CD14-positive monocyte (primary cell): ENCODE measurements around the gene TSHR. TPM values are rescaled to one million over a fixed set of nuclear protein-coding genes. Genes with fewer than 3 reads are reported as not detected.

Experiments
- DNase-seq, 3 donors: peaks; one replicate each; pipeline ENCODE4 v3.0.0-alpha.2; 2011 to 2022
- H2AFZ ChIP-seq: 2 replicates; pipeline ENCODE4 v1.6.0; 2012; ENCODE audit warnings: mild to moderate bottlenecking, low read depth, low read length, inconsistent platforms; ENCODE audit not compliant: insufficient read depth, poor library complexity, severe bottlenecking
- H3K27ac ChIP-seq, 2 donors: 1 replicate in 1 of 2; 2 replicates in 1 of 2; pipeline ENCODE4 v1.5.1; 2012 to 2013; ENCODE audit warnings: low read length in 2 of 2, control low read depth in 1 of 2, inconsistent platforms in 1 of 2, low read depth in 1 of 2, mild to moderate bottlenecking in 1 of 2
- H3K27me3 ChIP-seq, 2 donors: one replicate each; pipeline versions ENCODE4 v1.6.0 to v1.6.1; 2011 to 2013; ENCODE audit warnings: low read length in 2 of 2; ENCODE audit not compliant: control insufficient read depth in 2 of 2, insufficient read depth in 2 of 2
- H3K36me3 ChIP-seq, 2 donors: replicated peaks in 1 of 2; 1 replicate in 1 of 2; 2 replicates in 1 of 2; pipeline versions ENCODE4 v1.5.1 to v1.6.1; 2012 to 2013; ENCODE audit warnings: low read length in 2 of 2, control low read depth in 1 of 2, inconsistent platforms in 1 of 2, mild to moderate bottlenecking in 1 of 2; ENCODE audit not compliant: insufficient read depth in 2 of 2, control insufficient read depth in 1 of 2
- H3K4me1 ChIP-seq, 2 donors: 1 replicate in 1 of 2; 2 replicates in 1 of 2; pipeline versions ENCODE4 v1.5.1 to v1.6.1; 2012 to 2013; ENCODE audit warnings: low read length in 2 of 2, control low read depth in 1 of 2, inconsistent platforms in 1 of 2, mild to moderate bottlenecking in 1 of 2, moderate library complexity in 1 of 2; ENCODE audit not compliant: insufficient read depth in 2 of 2, control insufficient read depth in 1 of 2
- H3K4me2 ChIP-seq: replicated peaks from 2 replicates; pipeline ENCODE3; 2012; ENCODE audit warnings: low read length, moderate library complexity, mild to moderate bottlenecking; ENCODE audit not compliant: poor library complexity, severe bottlenecking; ENCODE audit errors: extremely low read depth
- H3K4me3 ChIP-seq, 3 experiments: fragments of 200-600 bp in 1 of 3; sonication (generic) in 1 of 3; replicated peaks in 1 of 3; 1 replicate in 2 of 3; 2 replicates in 1 of 3; pipeline ENCODE4 v1.5.1; 2011 to 2013; ENCODE audit warnings: low read length in 3 of 3, mild to moderate bottlenecking in 3 of 3, control low read depth in 2 of 3, low read depth in 2 of 3, inconsistent platforms in 1 of 3, moderate library complexity in 1 of 3
- H3K79me2 ChIP-seq: 2 replicates; pipeline ENCODE4 v1.6.0; 2012; ENCODE audit warnings: mild to moderate bottlenecking, control low read depth, inconsistent platforms, low read length, moderate library complexity; ENCODE audit not compliant: insufficient read depth
- H3K9ac ChIP-seq: 2 replicates; pipeline ENCODE4 v1.6.0; 2017; ENCODE audit warnings: low read length, mild to moderate bottlenecking; ENCODE audit not compliant: insufficient read depth, poor library complexity, severe bottlenecking
- H3K9me3 ChIP-seq, 2 donors: replicated peaks in 1 of 2; 1 replicate in 1 of 2; 2 replicates in 1 of 2; pipeline versions ENCODE4 v1.5.1 to v1.6.1; 2012 to 2013; ENCODE audit warnings: low read length in 2 of 2, control low read depth in 1 of 2; ENCODE audit not compliant: control insufficient read depth in 1 of 2, insufficient read depth in 1 of 2
- H4K20me1 ChIP-seq: 2 replicates; pipeline ENCODE4 v1.6.0; 2012; ENCODE audit warnings: mild to moderate bottlenecking, low read length, control low read depth, moderate library complexity; ENCODE audit not compliant: insufficient read depth
- H3K27ac Mint-ChIP-seq, 7 donors: one replicate each; pipeline ENCODE4 v1.8.0; 2020; ENCODE audit warnings: mild to moderate bottlenecking in 7 of 7, mixed read lengths in 7 of 7, moderate library complexity in 6 of 7, inconsistent platforms in 2 of 7
- H3K27me3 Mint-ChIP-seq, 3 donors: one replicate each; pipeline ENCODE4 v1.8.0; 2021 to 2022; ENCODE audit warnings: low read depth in 3 of 3, mild to moderate bottlenecking in 3 of 3, mixed read lengths in 3 of 3, moderate library complexity in 3 of 3, inconsistent platforms in 1 of 3
- H3K36me3 Mint-ChIP-seq, 2 donors: one replicate each; pipeline ENCODE4 v1.8.0; 2020; ENCODE audit warnings: mixed read lengths in 2 of 2, inconsistent platforms in 1 of 2, mild to moderate bottlenecking in 1 of 2
- H3K4me1 Mint-ChIP-seq: one replicate; pipeline ENCODE4 v1.8.0; 2020; ENCODE audit warnings: mild to moderate bottlenecking, mixed read lengths
- H3K4me3 Mint-ChIP-seq, 2 donors: one replicate each; pipeline ENCODE4 v1.8.0; 2020; ENCODE audit warnings: mild to moderate bottlenecking in 2 of 2, mixed read lengths in 2 of 2, moderate library complexity in 1 of 2
- H3K9me3 Mint-ChIP-seq, 7 donors: one replicate each; pipeline ENCODE4 v1.8.0; 2020 to 2022; ENCODE audit warnings: mixed read lengths in 7 of 7, mild to moderate bottlenecking in 6 of 7, moderate library complexity in 6 of 7, inconsistent platforms in 2 of 7
- WGBS: methylation state at CpG from one replicate; pipeline ENCODE4 v1.1.5; 2013; ENCODE audit warnings: missing lambda C conversion rate; ENCODE audit not compliant: insufficient coverage; 5-methylcytosine and 5-hydroxymethylcytosine counted together
- intact Hi-C, 2 donors: fragments of 100-400 bp; cut with micrococcal nuclease; formaldehyde crosslinking; loops; one replicate each; pipeline versions ENCODE4 v1.15.0 to v1.15.1; 2023
- polyA plus RNA-seq, 3 donors: library from polyadenylated mRNA; depleted of rRNA in 1 of 3; unstranded in 2 of 3; stranded (reverse) in 1 of 3; fragments of 300-500 nt in 2 of 3; fragments of >200 nt in 1 of 3; fragmentation: Illumina TruSeq in 2 of 3; gene quantifications; 1 replicate in 2 of 3; 2 replicates in 1 of 3; pipeline ENCODE4 v1.2.3, GENCODE V29; 2012 to 2021
- TF ChIP-seq, protein P1 (sequence below): fragments of 200-600 bp; IDR thresholded peaks from one replicate; pipeline ENCODE4 v1.8.0; 2022; ENCODE audit warnings: antibody characterized with exemption, mild to moderate bottlenecking

The TSHR gene
- polyA plus RNA-seq, 3 donors = not detected

DNA sequence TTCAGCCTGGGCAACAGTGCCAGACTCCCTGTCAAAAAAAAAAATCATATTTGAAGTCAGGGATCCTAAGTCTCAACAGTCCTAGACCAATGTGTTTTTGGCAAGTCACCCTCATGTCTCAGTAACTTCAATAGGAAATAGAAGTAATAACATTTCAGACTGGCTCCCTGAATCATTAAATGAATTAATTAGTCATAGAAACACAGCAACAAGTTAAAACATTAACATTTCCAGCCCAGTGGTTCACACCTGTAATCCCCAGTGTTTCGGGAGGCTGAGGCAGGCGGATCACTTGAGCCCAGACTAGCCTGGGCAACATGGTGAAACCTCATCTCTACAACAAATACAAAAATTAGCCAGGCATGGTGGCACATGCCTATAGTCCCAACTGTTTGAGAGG, 140.1 kb downstream of the TSHR start:
- no peak overlapping the region for H3K27ac ChIP-seq
- Mint-ChIP-seq H3K4me3 (no peak overlapping the region), H3K9me3 (peaks cover 0 to 4% (median 2%) of the 10 kb centered on the region in 7 donors), H3K27ac (peak overlapping the region in 1 of 7 donors; percentile 2), H3K4me1 (peaks cover 4% of the 10 kb centered on the region), H3K36me3 (no peaks in the 10 kb centered on the region), H3K27me3 (peaks cover 0 to 1% (median 0%) of the 10 kb centered on the region in 3 donors)
- no peaks in the 10 kb centered on the region for H3K4me1 ChIP-seq
- H3K9me3 ChIP-seq = no peaks in the 10 kb centered on the region
- H3K9ac ChIP-seq = no peak overlapping the region
- no peaks in the 10 kb centered on the region for H3K27me3 ChIP-seq
- H3K4me2 ChIP-seq = no peak overlapping the region
- H3K36me3 ChIP-seq = no peaks in the 10 kb centered on the region
- TF ChIP-seq, protein P1, sequence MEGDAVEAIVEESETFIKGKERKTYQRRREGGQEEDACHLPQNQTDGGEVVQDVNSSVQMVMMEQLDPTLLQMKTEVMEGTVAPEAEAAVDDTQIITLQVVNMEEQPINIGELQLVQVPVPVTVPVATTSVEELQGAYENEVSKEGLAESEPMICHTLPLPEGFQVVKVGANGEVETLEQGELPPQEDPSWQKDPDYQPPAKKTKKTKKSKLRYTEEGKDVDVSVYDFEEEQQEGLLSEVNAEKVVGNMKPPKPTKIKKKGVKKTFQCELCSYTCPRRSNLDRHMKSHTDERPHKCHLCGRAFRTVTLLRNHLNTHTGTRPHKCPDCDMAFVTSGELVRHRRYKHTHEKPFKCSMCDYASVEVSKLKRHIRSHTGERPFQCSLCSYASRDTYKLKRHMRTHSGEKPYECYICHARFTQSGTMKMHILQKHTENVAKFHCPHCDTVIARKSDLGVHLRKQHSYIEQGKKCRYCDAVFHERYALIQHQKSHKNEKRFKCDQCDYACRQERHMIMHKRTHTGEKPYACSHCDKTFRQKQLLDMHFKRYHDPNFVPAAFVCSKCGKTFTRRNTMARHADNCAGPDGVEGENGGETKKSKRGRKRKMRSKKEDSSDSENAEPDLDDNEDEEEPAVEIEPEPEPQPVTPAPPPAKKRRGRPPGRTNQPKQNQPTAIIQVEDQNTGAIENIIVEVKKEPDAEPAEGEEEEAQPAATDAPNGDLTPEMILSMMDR = no peak
- no peak overlapping the region for H3K4me3 ChIP-seq
- no CpG with 5 or more reads among the region's 2 CpGs for WGBS
- H3K79me2 ChIP-seq = no peaks in the 10 kb centered on the region
- intact Hi-C loops = no loop called here
- no peak for DNase-seq
- H4K20me1 ChIP-seq = no peaks in the 10 kb centered on the region
- no peak overlapping the region for H2AFZ ChIP-seq

DNA sequence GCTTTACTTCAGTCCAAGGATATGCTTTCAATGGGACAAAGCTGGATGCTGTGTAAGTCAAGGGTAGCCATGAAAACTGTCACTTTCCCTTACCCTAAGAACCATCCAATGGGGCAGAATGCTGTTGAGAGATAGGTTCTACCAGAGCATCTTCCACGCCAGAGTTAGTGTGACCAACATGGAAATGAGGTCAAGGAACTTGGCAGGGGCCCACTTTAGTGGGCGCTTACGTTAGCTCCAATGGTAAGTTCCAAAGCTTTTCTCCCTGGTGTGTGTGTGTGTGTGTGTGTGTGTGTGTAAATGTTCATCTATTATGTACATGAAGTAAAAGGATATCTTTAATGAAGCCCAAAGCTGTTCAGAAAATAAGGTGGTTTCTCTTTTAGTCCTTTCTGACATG, 141.2 kb downstream of the TSHR start:
- Histone ChIP-seq H3K4me3 (no peak overlapping the region), H4K20me1 (no peaks in the 10 kb centered on the region), H3K79me2 (no peaks in the 10 kb centered on the region), H3K9me3 (no peaks in the 10 kb centered on the region), H3K4me1 (no peaks in the 10 kb centered on the region), H3K4me2 (no peak overlapping the region), H3K27me3 (no peaks in the 10 kb centered on the region), H3K27ac (no peak overlapping the region), H3K9ac (no peak overlapping the region), H3K36me3 (no peaks in the 10 kb centered on the region), H2AFZ (no peak overlapping the region)
- WGBS = 100% methylated on average over 3 of the region's 3 CpGs
- DNase-seq = no peak
- no peaks in the 10 kb centered on the region for H3K36me3 Mint-ChIP-seq
- H3K9me3 Mint-ChIP-seq = peaks cover 0 to 4% (median 2%) of the 10 kb centered on the region in 7 donors
- H3K4me1 Mint-ChIP-seq = peaks cover 2% of the 10 kb centered on the region
- TF ChIP-seq, protein P1 = no peak
- H3K27ac Mint-ChIP-seq = no peak overlapping the region
- no peaks in the 10 kb centered on the region for H3K27me3 Mint-ChIP-seq
- intact Hi-C loops = no loop called here
- H3K4me3 Mint-ChIP-seq = no peak overlapping the region
